ELF-1 (cell line): ENCODE results near the gene ADORA1.

Experiments
- DNase-seq: peaks from one replicate; pipeline ENCODE4 v3.0.0-alpha.2; 2016; ENCODE audit warnings: low read depth, low spot score

Gene ADORA1

GRCh38 chr1:203211812-203212211 is 84.3 kb downstream of the ADORA1 start:
- no peak for DNase-seq

GRCh38 chr1:203213126-203213525 is 85.6 kb downstream of the ADORA1 start:
- DNase-seq, result no peak

GRCh38 chr1:203214871-203215270 is 87.3 kb downstream of the ADORA1 start:
- no peak for DNase-seq

GRCh38 chr1:203215573-203215972 is 88.0 kb downstream of the ADORA1 start:
- no peak for DNase-seq

- peak; percentile 88 for DNase-seq
Measured at GRCh38 chr1:203216274-203217138, 89.0 kb downstream of the ADORA1 start.
